OCI-LY7 (cell line): ENCODE measurements around the gene JUNB. TPM values are rescaled to one million over a fixed set of nuclear protein-coding genes. Genes with fewer than 3 reads are reported as not detected.

Experiments
- BruUV-seq: library from RNA; stranded (reverse); fragments of 400-500 nt; replicated peaks from 2 replicates; lab custom pipeline; 2021; lab: Mats Ljungman, UMichigan
- CTCF ChIA-PET: fragments of 300-600 bp; sonication (Branson Sonifier 250); formaldehyde crosslinking; loops from one replicate; lab custom pipeline; 2022; ENCODE audit warnings: antibody characterized with exemption; ENCODE audit not compliant: unreplicated experiment; lab: Charles Lee
- POLR2A ChIA-PET: fragments of 300-600 bp; sonication (Branson Sonifier 250); formaldehyde crosslinking; loops from one replicate; lab custom pipeline; 2022; ENCODE audit warnings: antibody characterized with exemption; lab: Charles Lee
- DNase-seq: peaks from one replicate; pipeline ENCODE4 v3.0.0-alpha.2; 2015; ENCODE audit warnings: low spot score
- H2AFZ ChIP-seq: fragments of 200-600 bp; sonication (generic), shearing (Covaris generic); 2 replicates; pipeline ENCODE4 v1.6.1; 2014; ENCODE audit warnings: mild to moderate bottlenecking, antibody characterized with exemption, low read length, moderate library complexity
- H3K27ac ChIP-seq: fragments of 200-600 bp; sonication (generic); 2 replicates; pipeline ENCODE4 v1.5.1; 2014; ENCODE audit warnings: mixed run types, low read depth, mild to moderate bottlenecking, moderate library complexity, low read length, inconsistent platforms; ENCODE audit not compliant: poor library complexity, severe bottlenecking
- H3K36me3 ChIP-seq: fragments of 200-600 bp; sonication (generic); 2 replicates; pipeline ENCODE4 v1.6.1; 2014; ENCODE audit warnings: mild to moderate bottlenecking, antibody characterized with exemption, low read length, moderate library complexity, mixed read lengths; ENCODE audit not compliant: insufficient read depth
- H3K4me1 ChIP-seq: fragments of 200-600 bp; sonication (generic); 2 replicates; pipeline ENCODE4 v1.5.1; 2014; ENCODE audit warnings: mild to moderate bottlenecking, low read length; ENCODE audit not compliant: insufficient read depth, poor library complexity, severe bottlenecking
- H3K4me2 ChIP-seq: fragments of 200-600 bp; sonication (generic); 2 replicates; pipeline ENCODE4 v1.6.1; 2014; ENCODE audit warnings: mild to moderate bottlenecking, low read length
- H3K4me3 ChIP-seq: fragments of 200-600 bp; sonication (generic); 2 replicates; pipeline ENCODE4 v1.5.1; 2014; ENCODE audit warnings: mild to moderate bottlenecking, low read depth, low read length; ENCODE audit not compliant: poor library complexity, severe bottlenecking
- H3K79me2 ChIP-seq: fragments of 200-600 bp; sonication (generic); 2 replicates; pipeline ENCODE4 v1.6.1; 2016; ENCODE audit warnings: low read depth, mild to moderate bottlenecking, low read length, moderate library complexity, mixed read lengths; ENCODE audit not compliant: insufficient read depth
- H3K9me2 ChIP-seq: fragments of 200-600 bp; sonication (generic); 2 replicates; pipeline ENCODE4 v1.6.1; 2016; ENCODE audit warnings: mild to moderate bottlenecking, low read length, mixed read lengths; ENCODE audit not compliant: insufficient read depth
- H3K9me3 ChIP-seq: fragments of 200-600 bp; sonication (generic); 2 replicates; pipeline ENCODE4 v1.6.1; 2014; ENCODE audit warnings: mild to moderate bottlenecking, mixed run types, low read length, mixed read lengths
- H4K20me1 ChIP-seq: fragments of 200-600 bp; sonication (generic); 2 replicates; pipeline ENCODE4 v1.6.1; 2014; ENCODE audit warnings: mild to moderate bottlenecking, antibody characterized with exemption, low read length, moderate library complexity, mixed read lengths; ENCODE audit not compliant: insufficient read depth
- EZH2phosphoT487 ChIP-seq: fragments of 200-600 bp; sonication (generic); IDR thresholded peaks from 2 replicates; pipeline ENCODE4 v1.6.1; 2018; ENCODE audit warnings: low read depth, borderline replicate concordance, mild to moderate bottlenecking, mixed run types, antibody characterized with exemption, low read length, moderate library complexity, mixed read lengths
- intact Hi-C: fragments of 100-400 bp; cut with micrococcal nuclease; formaldehyde crosslinking; loops from one replicate; pipeline ENCODE4 v1.10.0; 2022; ENCODE audit not compliant: unreplicated experiment
- total RNA-seq, 2 experiments: library from RNA; depleted of rRNA in 1 of 2; stranded (reverse); fragments of >200 nt in 1 of 2; shearing (Covaris generic) in 1 of 2; gene quantifications; 2 replicates each; pipeline ENCODE4 v1.2.3, GENCODE V29; 2014 to 2022
- TF ChIP-seq, protein P1 (sequence below): fragments of 200-600 bp; sonication (generic); conservative IDR thresholded peaks from 2 replicates; pipeline ENCODE4 v1.5.1; 2014; ENCODE audit warnings: mild to moderate bottlenecking, antibody characterized with exemption, low read length, moderate library complexity, mixed read lengths

The JUNB gene
- total RNA-seq, 2 experiments from 2014 or later: 31.8 to 45.5 TPM

DNA sequence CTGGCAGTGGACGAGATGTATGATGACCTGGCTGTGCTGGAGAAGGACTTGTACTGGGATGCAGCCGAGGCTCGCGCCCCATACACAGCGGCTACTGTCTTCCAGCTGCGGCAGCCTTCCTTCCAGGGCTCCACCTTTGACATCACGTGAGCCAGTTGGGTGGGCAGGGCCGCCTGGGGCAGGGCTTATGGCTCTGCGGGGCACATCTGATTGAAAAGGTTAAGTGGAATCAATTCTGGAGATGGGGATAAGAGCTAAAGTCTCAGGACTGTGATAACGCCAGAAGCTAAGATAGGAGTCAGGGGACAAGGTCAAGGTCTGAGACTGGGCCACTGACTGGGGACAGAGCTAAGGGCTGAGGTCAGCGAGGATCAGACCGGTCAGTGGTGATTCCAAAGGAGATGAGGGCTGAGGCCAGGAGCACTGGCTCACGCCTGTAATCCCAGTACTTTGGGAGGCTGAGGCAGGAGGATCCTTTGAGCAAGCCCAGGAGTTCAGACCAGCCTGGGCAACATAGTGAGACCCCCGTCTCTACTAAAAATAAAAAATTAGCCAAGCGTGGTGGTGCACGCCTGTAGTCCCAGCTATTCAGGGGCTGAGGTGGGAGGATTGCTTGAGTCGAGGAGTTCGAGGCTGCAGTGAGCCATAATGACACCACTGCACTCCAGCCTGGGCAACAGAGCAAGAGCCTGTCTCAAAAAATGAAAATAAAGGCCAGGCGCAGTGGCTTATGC is 35.0 kb upstream of the JUNB start:
- H3K9me3 ChIP-seq: no peaks in the 10 kb centered on the region
- H3K9me2 ChIP-seq: no peaks in the 10 kb centered on the region
- H4K20me1 ChIP-seq: no peaks in the 10 kb centered on the region
- no TSS peak for BruUV-seq
- ChIA-PET POLR2A (interaction anchor here (0.6 kb wide), 1 partner anchor 13 kb away, joined by 4 read pairs; no protein-coding TSS in a partner anchor), CTCF (no interaction called here)
- H3K4me1 ChIP-seq: no peaks in the 10 kb centered on the region
- intact Hi-C loops: loop anchor here (2.0 kb wide), 1 partner anchor 40 kb away; no protein-coding TSS in a partner anchor
- H2AFZ ChIP-seq: no peak overlapping the region
- no peaks in the 10 kb centered on the region for H3K79me2 ChIP-seq
- TF ChIP-seq, protein P1, sequence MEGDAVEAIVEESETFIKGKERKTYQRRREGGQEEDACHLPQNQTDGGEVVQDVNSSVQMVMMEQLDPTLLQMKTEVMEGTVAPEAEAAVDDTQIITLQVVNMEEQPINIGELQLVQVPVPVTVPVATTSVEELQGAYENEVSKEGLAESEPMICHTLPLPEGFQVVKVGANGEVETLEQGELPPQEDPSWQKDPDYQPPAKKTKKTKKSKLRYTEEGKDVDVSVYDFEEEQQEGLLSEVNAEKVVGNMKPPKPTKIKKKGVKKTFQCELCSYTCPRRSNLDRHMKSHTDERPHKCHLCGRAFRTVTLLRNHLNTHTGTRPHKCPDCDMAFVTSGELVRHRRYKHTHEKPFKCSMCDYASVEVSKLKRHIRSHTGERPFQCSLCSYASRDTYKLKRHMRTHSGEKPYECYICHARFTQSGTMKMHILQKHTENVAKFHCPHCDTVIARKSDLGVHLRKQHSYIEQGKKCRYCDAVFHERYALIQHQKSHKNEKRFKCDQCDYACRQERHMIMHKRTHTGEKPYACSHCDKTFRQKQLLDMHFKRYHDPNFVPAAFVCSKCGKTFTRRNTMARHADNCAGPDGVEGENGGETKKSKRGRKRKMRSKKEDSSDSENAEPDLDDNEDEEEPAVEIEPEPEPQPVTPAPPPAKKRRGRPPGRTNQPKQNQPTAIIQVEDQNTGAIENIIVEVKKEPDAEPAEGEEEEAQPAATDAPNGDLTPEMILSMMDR: no peak
- no peak for TF ChIP-seq EZH2phosphoT487
- no peak overlapping the region for H3K4me3 ChIP-seq
- no peak overlapping the region for H3K4me2 ChIP-seq
- DNase-seq: no peak
- no peak overlapping the region for H3K27ac ChIP-seq
- H3K36me3 ChIP-seq: no peaks in the 10 kb centered on the region

DNA sequence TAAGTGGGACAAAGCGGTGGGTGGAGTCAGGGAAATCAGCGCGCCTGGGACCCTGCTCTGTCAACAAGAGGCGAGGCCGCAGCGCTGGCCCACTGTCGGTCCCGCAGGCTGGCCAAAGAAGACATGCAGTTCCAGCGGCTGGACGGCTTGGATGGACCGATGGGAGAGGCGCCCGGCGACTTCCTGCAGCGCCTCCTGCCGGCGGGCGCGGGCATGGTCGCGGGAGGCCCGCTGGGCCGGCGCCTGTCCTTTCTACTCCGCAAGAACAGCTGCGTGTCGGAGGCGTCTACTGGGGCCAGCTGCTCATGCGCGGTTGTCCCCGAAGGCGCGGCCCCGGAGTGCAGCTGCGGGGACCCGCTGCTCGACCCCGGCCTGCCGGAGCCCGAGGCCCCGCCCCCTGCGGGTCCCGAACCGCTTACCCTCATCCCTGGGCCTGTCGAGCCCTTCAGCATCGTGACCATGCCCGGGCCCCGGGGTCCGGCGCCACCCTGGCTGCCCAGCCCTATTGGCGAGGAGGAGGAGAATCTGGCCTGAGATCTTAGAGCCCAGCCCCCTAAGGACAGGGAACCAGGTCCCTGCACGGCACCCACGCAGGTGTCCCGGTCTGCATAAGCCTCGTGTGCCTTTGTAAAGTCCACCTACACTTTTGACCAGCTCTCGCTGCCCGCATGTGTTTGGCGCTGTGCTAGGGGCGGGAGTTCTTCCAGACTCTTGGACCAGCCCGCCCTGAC is 33.6 kb upstream of the JUNB start:
- Histone ChIP-seq H3K27ac (no peak overlapping the region), H4K20me1 (no peaks in the 10 kb centered on the region), H3K4me3 (no peak overlapping the region), H3K4me2 (no peak overlapping the region), H3K36me3 (no peaks in the 10 kb centered on the region), H2AFZ (no peak overlapping the region), H3K9me3 (no peaks in the 10 kb centered on the region), H3K4me1 (no peaks in the 10 kb centered on the region), H3K9me2 (no peaks in the 10 kb centered on the region), H3K79me2 (no peaks in the 10 kb centered on the region)
- CTCF ChIA-PET: no interaction called here
- POLR2A ChIA-PET: no interaction called here
- intact Hi-C loops: loop anchor here (2.0 kb wide), 1 partner anchor 41 kb away; no protein-coding TSS in a partner anchor
- peak; percentile 35 for DNase-seq
- no TSS peak for BruUV-seq
- TF ChIP-seq, protein P1: peak; percentile 82
- TF ChIP-seq EZH2phosphoT487: no peak
